HL-60 (cell line): ENCODE results near the gene PAX1.

Source experiments
- DNase-seq, 2 experiments: peaks; one replicate each; pipeline ENCODE4 v3.0.0-alpha.2; 2010 to 2020; ENCODE audit warnings: low read depth in 1 of 2, low spot score in 1 of 2
- H3K27ac ChIP-seq: fragments of 250-450 bp; sonication (Bioruptor Pico); replicated peaks from 2 replicates; pipeline ENCODE4 v1.5.1; 2020; ENCODE audit warnings: mild to moderate bottlenecking, moderate library complexity
- H3K27me3 ChIP-seq: fragments of 250-450 bp; sonication (Bioruptor Pico); 2 replicates; pipeline ENCODE4 v1.5.1; 2021; ENCODE audit warnings: mild to moderate bottlenecking, moderate library complexity; ENCODE audit not compliant: insufficient read depth, poor library complexity, severe bottlenecking
- H3K4me3 ChIP-seq: replicated peaks from 2 replicates; pipeline ENCODE4 v1.5.1; 2011; ENCODE audit warnings: mild to moderate bottlenecking, control low read depth, low read length; ENCODE audit not compliant: insufficient read depth
- CTCF ChIP-seq: IDR thresholded peaks from one replicate; pipeline ENCODE4 v1.5.1; 2011; ENCODE audit warnings: low read length, control low read depth, inconsistent platforms; ENCODE audit not compliant: insufficient read depth
- GABPA ChIP-seq: IDR thresholded peaks from 2 replicates; pipeline ENCODE4 v1.6.1; 2012; ENCODE audit warnings: low read depth
- POLR2AphosphoS5 ChIP-seq: IDR thresholded peaks from 2 replicates; pipeline ENCODE4 v1.6.1; 2012; ENCODE audit warnings: low read depth
- REST ChIP-seq: IDR thresholded peaks from 2 replicates; pipeline ENCODE4 v1.6.1; 2012; ENCODE audit warnings: low read depth; ENCODE audit not compliant: insufficient replicate concordance
- SPI1 ChIP-seq: IDR thresholded peaks from 2 replicates; pipeline ENCODE4 v1.6.1; 2012; ENCODE audit warnings: low read depth, mild to moderate bottlenecking, borderline replicate concordance

Gene PAX1

GRCh38 chr20:21704408-21705385 is 767 bp upstream of the PAX1 start:
- no peak for TF ChIP-seq SPI1
- TF ChIP-seq GABPA = no peak
- TF ChIP-seq POLR2AphosphoS5 = no peak
- no peak for TF ChIP-seq REST
- TF ChIP-seq CTCF = no peak
- Histone ChIP-seq H3K27me3 (peaks cover 87% of the 10 kb centered on the region), H3K4me3 (no peak overlapping the region), H3K27ac (no peak overlapping the region)
- no peak for DNase-seq

- Histone ChIP-seq H3K4me3 (no peak overlapping the region), H3K27ac (no peak overlapping the region), H3K27me3 (peaks cover 79% of the 10 kb centered on the region)
- DNase-seq = no peak
- no peak for TF ChIP-seq POLR2AphosphoS5
- TF ChIP-seq SPI1 = no peak
- no peak for TF ChIP-seq CTCF
- no peak for TF ChIP-seq GABPA
- TF ChIP-seq REST = no peak
These were observed 1.1 kb downstream of the PAX1 start for GRCh38 chr20:21706261-21707195.

GRCh38 chr20:21707267-21707666 is 1.8 kb downstream of the PAX1 start:
- Histone ChIP-seq H3K27me3 (peaks cover 77% of the 10 kb centered on the region), H3K4me3 (no peak overlapping the region), H3K27ac (no peak overlapping the region)
- TF ChIP-seq CTCF (no peak), GABPA (no peak), SPI1 (no peak), POLR2AphosphoS5 (no peak), REST (no peak)
- no peak for DNase-seq
